Measurements from ENCODE around the gene IGFN1.

DNA sequence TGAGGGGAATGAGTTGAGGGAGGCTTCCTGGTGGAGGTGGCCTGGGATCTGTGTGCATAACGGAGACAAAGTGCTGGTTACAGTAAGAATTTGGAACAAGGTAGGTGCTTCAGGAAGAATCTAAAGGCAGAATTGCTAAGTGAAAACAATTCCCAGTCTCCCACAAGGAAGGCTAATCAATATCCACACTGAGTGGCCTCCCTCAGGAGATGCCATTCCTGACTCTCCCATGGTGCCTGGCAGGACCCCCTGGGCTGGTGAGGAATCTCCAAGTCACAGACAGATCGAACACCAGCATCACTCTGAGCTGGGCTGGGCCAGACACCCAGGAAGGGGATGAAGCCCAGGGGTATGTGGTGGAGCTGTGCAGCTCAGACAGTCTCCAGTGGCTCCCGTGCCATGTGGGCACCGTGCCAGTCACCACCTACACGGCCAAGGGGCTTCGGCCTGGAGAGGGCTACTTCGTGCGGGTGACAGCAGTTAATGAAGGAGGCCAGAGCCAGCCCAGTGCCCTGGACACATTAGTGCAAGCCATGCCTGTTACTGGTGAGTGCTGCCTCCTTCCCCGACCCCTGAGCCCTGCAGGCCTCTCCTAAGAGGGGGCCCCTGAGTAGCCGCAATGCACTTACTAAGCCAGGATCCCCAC is 30.7 kb downstream of the IGFN1 start:
- TF ChIP-seq, protein P1, sequence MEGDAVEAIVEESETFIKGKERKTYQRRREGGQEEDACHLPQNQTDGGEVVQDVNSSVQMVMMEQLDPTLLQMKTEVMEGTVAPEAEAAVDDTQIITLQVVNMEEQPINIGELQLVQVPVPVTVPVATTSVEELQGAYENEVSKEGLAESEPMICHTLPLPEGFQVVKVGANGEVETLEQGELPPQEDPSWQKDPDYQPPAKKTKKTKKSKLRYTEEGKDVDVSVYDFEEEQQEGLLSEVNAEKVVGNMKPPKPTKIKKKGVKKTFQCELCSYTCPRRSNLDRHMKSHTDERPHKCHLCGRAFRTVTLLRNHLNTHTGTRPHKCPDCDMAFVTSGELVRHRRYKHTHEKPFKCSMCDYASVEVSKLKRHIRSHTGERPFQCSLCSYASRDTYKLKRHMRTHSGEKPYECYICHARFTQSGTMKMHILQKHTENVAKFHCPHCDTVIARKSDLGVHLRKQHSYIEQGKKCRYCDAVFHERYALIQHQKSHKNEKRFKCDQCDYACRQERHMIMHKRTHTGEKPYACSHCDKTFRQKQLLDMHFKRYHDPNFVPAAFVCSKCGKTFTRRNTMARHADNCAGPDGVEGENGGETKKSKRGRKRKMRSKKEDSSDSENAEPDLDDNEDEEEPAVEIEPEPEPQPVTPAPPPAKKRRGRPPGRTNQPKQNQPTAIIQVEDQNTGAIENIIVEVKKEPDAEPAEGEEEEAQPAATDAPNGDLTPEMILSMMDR (IDR thresholded peaks at IDR 0.05): no peak
- TF ChIP-seq POLR2A (IDR thresholded peaks at IDR 0.05): no peak
